SJCRH30 (cell line): Measurements from ENCODE around the gene CD164L2. TPM values are rescaled to one million over a fixed set of nuclear protein-coding genes. Genes with fewer than 3 reads are reported as not detected.

Source experiments
- DNase-seq, 2 experiments: peaks; one replicate each; pipeline ENCODE4 v3.0.0-alpha.2; 2015 to 2020
- H3K27ac ChIP-seq: fragments of 250-450 bp; sonication (Bioruptor Pico); 2 replicates; pipeline ENCODE4 v1.5.1; 2020; ENCODE audit warnings: mild to moderate bottlenecking, moderate library complexity
- H3K27me3 ChIP-seq: fragments of 250-450 bp; sonication (Bioruptor Pico); 2 replicates; pipeline ENCODE4 v1.5.1; 2020; ENCODE audit warnings: mild to moderate bottlenecking, moderate library complexity
- H3K36me3 ChIP-seq: fragments of 250-450 bp; sonication (Bioruptor Pico); 2 replicates; pipeline ENCODE4 v1.5.1; 2020; ENCODE audit warnings: mild to moderate bottlenecking, moderate library complexity
- H3K4me1 ChIP-seq: fragments of 250-450 bp; sonication (Bioruptor Pico); 2 replicates; pipeline ENCODE4 v1.5.1; 2020; ENCODE audit warnings: mild to moderate bottlenecking, moderate library complexity
- H3K4me3 ChIP-seq: fragments of 250-450 bp; sonication (Bioruptor Pico); 2 replicates; pipeline ENCODE4 v1.5.1; 2020; ENCODE audit warnings: mild to moderate bottlenecking, moderate library complexity
- H3K9me3 ChIP-seq: fragments of 250-450 bp; sonication (Bioruptor Pico); replicated peaks from 2 replicates; pipeline ENCODE4 v1.5.1; 2020; ENCODE audit warnings: mild to moderate bottlenecking, moderate library complexity
- total RNA-seq: library from RNA; depleted of rRNA; stranded (reverse); fragments of >200 nt; shearing (Covaris generic); gene quantifications from 2 replicates; pipeline ENCODE4 v1.2.3, GENCODE V29; 2014

CD164L2 gene
- total RNA-seq, 1 experiment from 2014 or later: not detected

GRCh38 chr1:27356277-27356618 is 26.9 kb downstream of the CD164L2 start:
- Histone ChIP-seq H3K4me1 (no peaks in the 10 kb centered on the region), H3K4me3 (no peak overlapping the region), H3K36me3 (0 out of 2 replicates have a peak, but pooled peaks cover 5% of the 10 kb centered on the region), H3K9me3 (no peaks in the 10 kb centered on the region), H3K27ac (no peak overlapping the region), H3K27me3 (no peaks in the 10 kb centered on the region)
- no peak for DNase-seq

- H3K36me3 ChIP-seq: 0 out of 2 replicates have a peak, but pooled peaks cover 4% of the 10 kb centered on the region
- no peaks in the 10 kb centered on the region for H3K4me1 ChIP-seq
- H3K27me3 ChIP-seq: no peaks in the 10 kb centered on the region
- H3K9me3 ChIP-seq: no peaks in the 10 kb centered on the region
- no peak for DNase-seq
- no peak overlapping the region for H3K4me3 ChIP-seq
- H3K27ac ChIP-seq: no peak overlapping the region
Observed at GRCh38 chr1:27355683-27356082, 27.4 kb downstream of the CD164L2 start.

GRCh38 chr1:27353629-27354028 is 29.5 kb downstream of the CD164L2 start:
- Histone ChIP-seq H3K27me3 (no peaks in the 10 kb centered on the region), H3K4me1 (no peaks in the 10 kb centered on the region), H3K4me3 (no peak overlapping the region), H3K9me3 (no peaks in the 10 kb centered on the region), H3K27ac (no peak overlapping the region), H3K36me3 (0 out of 2 replicates have a peak, but pooled peaks cover 4% of the 10 kb centered on the region)
- no peak for DNase-seq

- no peak overlapping the region for H3K4me3 ChIP-seq
- 0 out of 2 replicates have a peak, but pooled peaks cover 4% of the 10 kb centered on the region for H3K36me3 ChIP-seq
- H3K27me3 ChIP-seq: no peaks in the 10 kb centered on the region
- no peaks in the 10 kb centered on the region for H3K9me3 ChIP-seq
- H3K27ac ChIP-seq: no peak overlapping the region
- no peaks in the 10 kb centered on the region for H3K4me1 ChIP-seq
- no peak for DNase-seq
Observed at GRCh38 chr1:27353166-27353565, 30.0 kb downstream of the CD164L2 start.

GRCh38 chr1:27351541-27352107 is 31.5 kb downstream of the CD164L2 start:
- no peak overlapping the region for H3K27ac ChIP-seq
- no peaks in the 10 kb centered on the region for H3K9me3 ChIP-seq
- H3K27me3 ChIP-seq: no peaks in the 10 kb centered on the region
- no peak overlapping the region for H3K4me3 ChIP-seq
- no peaks in the 10 kb centered on the region for H3K4me1 ChIP-seq
- no peak for DNase-seq
- 0 out of 2 replicates have a peak, but pooled peaks cover 4% of the 10 kb centered on the region for H3K36me3 ChIP-seq

- no peaks in the 10 kb centered on the region for H3K4me1 ChIP-seq
- H3K27me3 ChIP-seq: no peaks in the 10 kb centered on the region
- no peak overlapping the region for H3K4me3 ChIP-seq
- H3K27ac ChIP-seq: no peak overlapping the region
- 0 out of 2 replicates have a peak, but pooled peaks cover 2% of the 10 kb centered on the region for H3K36me3 ChIP-seq
- no peaks in the 10 kb centered on the region for H3K9me3 ChIP-seq
- no peak for DNase-seq
Observed at GRCh38 chr1:27350663-27351540, 32.2 kb downstream of the CD164L2 start.

GRCh38 chr1:27349784-27350662 is 33.1 kb downstream of the CD164L2 start:
- H3K4me1 ChIP-seq: no peaks in the 10 kb centered on the region
- peak overlapping the region; percentile 41 for H3K4me3 ChIP-seq
- H3K27ac ChIP-seq: no peak overlapping the region
- no peaks in the 10 kb centered on the region for H3K36me3 ChIP-seq
- no peaks in the 10 kb centered on the region for H3K9me3 ChIP-seq
- DNase-seq: peak in 1 of 2 experiments; percentile 37
- no peaks in the 10 kb centered on the region for H3K27me3 ChIP-seq

- DNase-seq: peak; percentile 41 to 50
- Histone ChIP-seq H3K4me1 (no peaks in the 10 kb centered on the region), H3K27me3 (no peaks in the 10 kb centered on the region), H3K9me3 (no peaks in the 10 kb centered on the region), H3K36me3 (no peaks in the 10 kb centered on the region), H3K4me3 (peak overlapping the region; percentile 41), H3K27ac (no peak overlapping the region)
Observed at GRCh38 chr1:27348861-27349783, 34.0 kb downstream of the CD164L2 start.

GRCh38 chr1:27346991-27347624 is 36.0 kb downstream of the CD164L2 start:
- no peak for DNase-seq
- H3K27me3 ChIP-seq: no peaks in the 10 kb centered on the region
- H3K9me3 ChIP-seq: no peaks in the 10 kb centered on the region
- H3K4me1 ChIP-seq: peaks cover 12% of the 10 kb centered on the region; the same call in 1 of the 2 replicates
- no peak overlapping the region for H3K4me3 ChIP-seq
- H3K27ac ChIP-seq: no peak overlapping the region
- no peaks in the 10 kb centered on the region for H3K36me3 ChIP-seq

- DNase-seq: no peak
- no peak overlapping the region for H3K4me3 ChIP-seq
- no peaks in the 10 kb centered on the region for H3K27me3 ChIP-seq
- no peak overlapping the region for H3K27ac ChIP-seq
- H3K9me3 ChIP-seq: no peaks in the 10 kb centered on the region
- peaks cover 19% of the 10 kb centered on the region; the same call in 1 of the 2 replicates for H3K4me1 ChIP-seq
- H3K36me3 ChIP-seq: no peaks in the 10 kb centered on the region
Observed at GRCh38 chr1:27346357-27346756, 36.8 kb downstream of the CD164L2 start.

GRCh38 chr1:27345272-27345671 is 37.9 kb downstream of the CD164L2 start:
- Histone ChIP-seq H3K4me3 (no peak overlapping the region), H3K27me3 (no peaks in the 10 kb centered on the region), H3K9me3 (no peaks in the 10 kb centered on the region), H3K36me3 (no peaks in the 10 kb centered on the region), H3K4me1 (peaks cover 28% of the 10 kb centered on the region), H3K27ac (no peak overlapping the region)
- no peak for DNase-seq

- Histone ChIP-seq H3K9me3 (no peaks in the 10 kb centered on the region), H3K4me1 (peaks cover 28% of the 10 kb centered on the region), H3K36me3 (no peaks in the 10 kb centered on the region), H3K4me3 (no peak overlapping the region), H3K27ac (no peak overlapping the region), H3K27me3 (no peaks in the 10 kb centered on the region)
- DNase-seq: no peak
Observed at GRCh38 chr1:27343639-27344025, 39.5 kb downstream of the CD164L2 start.

GRCh38 chr1:27342778-27343638 is 40.1 kb downstream of the CD164L2 start:
- Histone ChIP-seq H3K4me1 (peaks cover 28% of the 10 kb centered on the region), H3K4me3 (peak overlapping the region; percentile 13; the same call in 1 of the 2 replicates), H3K36me3 (no peaks in the 10 kb centered on the region), H3K9me3 (no peaks in the 10 kb centered on the region), H3K27me3 (no peaks in the 10 kb centered on the region), H3K27ac (no peak overlapping the region)
- DNase-seq: peak; percentile 43 to 44
